Loucy (cell line): ENCODE measurements around the gene HPCAL4.

Source experiments
- EZH2phosphoT487 ChIP-seq: fragments of 200-600 bp; IDR thresholded peaks from 2 replicates; pipeline ENCODE4 v1.6.1; 2018; ENCODE audit warnings: antibody characterized with exemption, mild to moderate bottlenecking, moderate library complexity, borderline replicate concordance
- TF ChIP-seq, protein P1 (sequence below): fragments of 200-600 bp; sonication (generic); conservative IDR thresholded peaks from 2 replicates; pipeline ENCODE4 v1.5.1; 2014; ENCODE audit warnings: mild to moderate bottlenecking, antibody characterized with exemption, low read length

DNA sequence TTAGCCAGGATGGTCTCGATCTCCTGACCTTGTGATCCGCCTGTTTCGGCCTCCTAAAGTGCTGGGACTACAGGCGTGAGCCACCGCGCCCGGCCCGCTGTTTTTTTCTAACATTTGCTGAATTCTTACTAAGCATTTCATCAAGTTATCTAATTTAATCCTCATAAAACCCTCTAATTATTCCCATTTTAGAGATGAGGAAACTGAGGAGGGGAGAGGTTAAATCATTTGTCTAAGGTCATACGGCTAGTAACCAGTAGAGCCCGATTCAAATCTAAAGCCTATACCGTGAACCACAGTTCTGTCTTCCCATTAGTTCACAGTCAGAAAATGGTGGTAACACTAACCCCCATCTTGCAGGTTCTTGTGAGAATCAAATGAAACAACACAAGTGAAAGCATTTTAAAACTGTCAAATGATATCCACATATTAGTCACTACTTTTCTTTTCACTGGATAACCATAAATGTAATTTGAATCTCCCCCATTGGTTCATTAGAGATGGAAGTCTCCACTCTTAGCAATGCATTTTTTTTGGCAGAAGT is 62.4 kb downstream of the HPCAL4 start:
- TF ChIP-seq, protein P1, sequence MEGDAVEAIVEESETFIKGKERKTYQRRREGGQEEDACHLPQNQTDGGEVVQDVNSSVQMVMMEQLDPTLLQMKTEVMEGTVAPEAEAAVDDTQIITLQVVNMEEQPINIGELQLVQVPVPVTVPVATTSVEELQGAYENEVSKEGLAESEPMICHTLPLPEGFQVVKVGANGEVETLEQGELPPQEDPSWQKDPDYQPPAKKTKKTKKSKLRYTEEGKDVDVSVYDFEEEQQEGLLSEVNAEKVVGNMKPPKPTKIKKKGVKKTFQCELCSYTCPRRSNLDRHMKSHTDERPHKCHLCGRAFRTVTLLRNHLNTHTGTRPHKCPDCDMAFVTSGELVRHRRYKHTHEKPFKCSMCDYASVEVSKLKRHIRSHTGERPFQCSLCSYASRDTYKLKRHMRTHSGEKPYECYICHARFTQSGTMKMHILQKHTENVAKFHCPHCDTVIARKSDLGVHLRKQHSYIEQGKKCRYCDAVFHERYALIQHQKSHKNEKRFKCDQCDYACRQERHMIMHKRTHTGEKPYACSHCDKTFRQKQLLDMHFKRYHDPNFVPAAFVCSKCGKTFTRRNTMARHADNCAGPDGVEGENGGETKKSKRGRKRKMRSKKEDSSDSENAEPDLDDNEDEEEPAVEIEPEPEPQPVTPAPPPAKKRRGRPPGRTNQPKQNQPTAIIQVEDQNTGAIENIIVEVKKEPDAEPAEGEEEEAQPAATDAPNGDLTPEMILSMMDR, result no peak
- TF ChIP-seq EZH2phosphoT487, result no peak
